K562 (cell line): Measurements from ENCODE around the gene ABCC12.

Experiments used
- CTCF ChIP-seq, 3 experiments: IDR thresholded peaks in 2 of 3; conservative IDR thresholded peaks in 1 of 3; 2 replicates each; pipeline ENCODE4 v1.5.1; 2011 to 2012; ENCODE audit warnings: low read length in 3 of 3, mild to moderate bottlenecking in 3 of 3, control low read depth in 2 of 3, improper control_type of control experiment in 1 of 3, inconsistent platforms in 1 of 3, low read depth in 1 of 3, mixed read lengths in 1 of 3, moderate library complexity in 1 of 3; ENCODE audit not compliant: insufficient read depth in 2 of 3
- REST ChIP-seq, 2 experiments: fragments of 450-650 bp; formaldehyde crosslinking in 1 of 2; IDR thresholded peaks; 2 replicates each; pipeline versions ENCODE4 v1.4.0 to v1.6.1; 2014 to 2020; ENCODE audit warnings: mild to moderate bottlenecking in 2 of 2, borderline replicate concordance in 1 of 2, low read depth in 1 of 2
- USF2 ChIP-seq: sonication (generic); formaldehyde crosslinking; IDR thresholded peaks from 2 replicates; pipeline ENCODE4 v1.5.0; 2020; ENCODE audit warnings: missing genetic modification reagents

GRCh38 chr16:48140821-48141220 lies 15.0 kb downstream of the ABCC12 start:
- TF ChIP-seq CTCF (IDR thresholded peaks at IDR 0.05 in 2 of 3, conservative IDR thresholded peaks at IDR 0.05 in 1 of 3; ENCODE audit: insufficient read depth in 2 of 3, low read depth in 1 of 3, low read length in 3 of 3) (no peak), REST (IDR thresholded peaks at IDR 0.05; ENCODE audit: borderline replicate concordance) (no peak), REST (CRISPR knock-in tag; IDR thresholded peaks at IDR 0.05; ENCODE audit: low read depth) (no peak), USF2 (no peak)
